Osteocyte (in vitro differentiated cells): ENCODE results near the gene MED31. TPM values are rescaled to one million over a fixed set of nuclear protein-coding genes. Genes with fewer than 3 reads are reported as not detected.

ENCODE experiments used
- DNase-seq: peaks from one replicate; pipeline ENCODE4 v3.0.0; 2021; ENCODE audit warnings: mixed read lengths; ENCODE audit not compliant: unreplicated experiment; ENCODE audit errors: extremely low spot score
- H3K27ac Mint-ChIP-seq: one replicate; pipeline ENCODE4 v1.8.0; 2021; ENCODE audit warnings: mild to moderate bottlenecking, mixed read lengths; ENCODE audit not compliant: unreplicated experiment
- H3K27me3 Mint-ChIP-seq: one replicate; pipeline ENCODE4 v1.8.0; 2021; ENCODE audit warnings: mixed read lengths; ENCODE audit not compliant: unreplicated experiment
- H3K36me3 Mint-ChIP-seq: one replicate; pipeline ENCODE4 v1.8.0; 2021; ENCODE audit warnings: mixed read lengths; ENCODE audit not compliant: unreplicated experiment
- H3K4me1 Mint-ChIP-seq: one replicate; pipeline ENCODE4 v1.8.0; 2021; ENCODE audit warnings: mixed read lengths; ENCODE audit not compliant: unreplicated experiment
- H3K4me3 Mint-ChIP-seq: one replicate; pipeline ENCODE4 v1.8.0; 2021; ENCODE audit warnings: mild to moderate bottlenecking, moderate library complexity, mixed read lengths; ENCODE audit not compliant: unreplicated experiment
- H3K9me3 Mint-ChIP-seq: one replicate; pipeline ENCODE4 v1.8.0; 2021; ENCODE audit warnings: mixed read lengths; ENCODE audit not compliant: unreplicated experiment
- total RNA-seq: library from RNA; stranded (reverse); gene quantifications from 2 replicates; pipeline ENCODE4 v1.2.1, GENCODE V29; 2021
- TF ChIP-seq, protein P1 (sequence below): fragments of 200-600 bp; sonication (generic); IDR thresholded peaks from 2 replicates; pipeline ENCODE4 v1.5.0; 2021; ENCODE audit warnings: antibody characterized with exemption, mild to moderate bottlenecking, moderate library complexity

MED31 gene
- total RNA-seq, 1 donor from 2014 or later: 17.4 TPM

DNA sequence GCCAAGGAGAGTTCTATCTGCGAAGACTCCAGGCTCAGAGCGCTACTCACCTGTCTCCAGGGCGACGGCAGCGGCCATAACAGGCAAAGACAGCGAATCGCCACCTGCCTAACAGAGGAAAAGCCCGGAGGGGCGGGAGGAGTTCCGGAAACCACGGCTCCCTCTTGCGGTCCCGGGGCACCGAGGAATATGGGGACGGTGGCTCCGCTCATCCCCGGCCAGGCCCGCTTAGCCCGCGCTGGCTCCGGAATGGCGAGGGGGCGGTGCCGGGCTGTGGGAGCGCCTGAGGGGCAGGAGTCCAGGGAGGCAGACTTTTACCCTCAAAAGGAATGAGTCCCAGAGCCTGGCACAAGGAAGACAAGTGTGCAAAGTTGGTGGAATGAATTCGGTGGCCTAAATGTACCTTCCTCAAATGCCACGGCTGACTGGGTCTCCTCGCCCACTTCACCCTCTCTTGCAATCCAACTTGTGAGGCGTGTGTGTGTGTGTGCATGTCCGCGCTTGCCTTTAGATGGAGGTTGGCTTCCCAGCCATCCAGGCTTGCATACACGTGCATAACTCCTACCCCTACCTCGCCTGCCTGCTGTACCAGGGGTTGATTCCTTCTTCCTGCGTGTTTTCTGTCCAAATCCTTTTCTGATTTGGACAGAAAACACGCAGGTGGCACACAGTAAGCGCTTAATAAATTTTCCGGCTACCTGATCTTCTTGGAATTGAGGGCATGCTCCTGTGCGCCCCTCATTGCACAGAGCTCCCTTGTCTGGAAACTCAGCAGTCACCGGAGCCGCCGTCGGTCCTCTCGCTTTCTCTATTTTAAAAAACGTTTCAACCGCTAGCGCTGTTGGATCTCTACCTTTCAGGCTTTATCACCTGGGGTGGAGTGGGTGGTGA is 3.7 kb upstream of the MED31 start:
- no peak overlapping the region for H3K27ac Mint-ChIP-seq
- peak overlapping the region; percentile 57 for H3K4me3 Mint-ChIP-seq
- H3K36me3 Mint-ChIP-seq: peaks cover 8% of the 10 kb centered on the region
- peaks cover 4% of the 10 kb centered on the region for H3K9me3 Mint-ChIP-seq
- peak; percentile 73 for DNase-seq
- H3K4me1 Mint-ChIP-seq: peaks cover 38% of the 10 kb centered on the region
- peaks cover 45% of the 10 kb centered on the region for H3K27me3 Mint-ChIP-seq
- TF ChIP-seq, protein P1, sequence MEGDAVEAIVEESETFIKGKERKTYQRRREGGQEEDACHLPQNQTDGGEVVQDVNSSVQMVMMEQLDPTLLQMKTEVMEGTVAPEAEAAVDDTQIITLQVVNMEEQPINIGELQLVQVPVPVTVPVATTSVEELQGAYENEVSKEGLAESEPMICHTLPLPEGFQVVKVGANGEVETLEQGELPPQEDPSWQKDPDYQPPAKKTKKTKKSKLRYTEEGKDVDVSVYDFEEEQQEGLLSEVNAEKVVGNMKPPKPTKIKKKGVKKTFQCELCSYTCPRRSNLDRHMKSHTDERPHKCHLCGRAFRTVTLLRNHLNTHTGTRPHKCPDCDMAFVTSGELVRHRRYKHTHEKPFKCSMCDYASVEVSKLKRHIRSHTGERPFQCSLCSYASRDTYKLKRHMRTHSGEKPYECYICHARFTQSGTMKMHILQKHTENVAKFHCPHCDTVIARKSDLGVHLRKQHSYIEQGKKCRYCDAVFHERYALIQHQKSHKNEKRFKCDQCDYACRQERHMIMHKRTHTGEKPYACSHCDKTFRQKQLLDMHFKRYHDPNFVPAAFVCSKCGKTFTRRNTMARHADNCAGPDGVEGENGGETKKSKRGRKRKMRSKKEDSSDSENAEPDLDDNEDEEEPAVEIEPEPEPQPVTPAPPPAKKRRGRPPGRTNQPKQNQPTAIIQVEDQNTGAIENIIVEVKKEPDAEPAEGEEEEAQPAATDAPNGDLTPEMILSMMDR: no peak

DNA sequence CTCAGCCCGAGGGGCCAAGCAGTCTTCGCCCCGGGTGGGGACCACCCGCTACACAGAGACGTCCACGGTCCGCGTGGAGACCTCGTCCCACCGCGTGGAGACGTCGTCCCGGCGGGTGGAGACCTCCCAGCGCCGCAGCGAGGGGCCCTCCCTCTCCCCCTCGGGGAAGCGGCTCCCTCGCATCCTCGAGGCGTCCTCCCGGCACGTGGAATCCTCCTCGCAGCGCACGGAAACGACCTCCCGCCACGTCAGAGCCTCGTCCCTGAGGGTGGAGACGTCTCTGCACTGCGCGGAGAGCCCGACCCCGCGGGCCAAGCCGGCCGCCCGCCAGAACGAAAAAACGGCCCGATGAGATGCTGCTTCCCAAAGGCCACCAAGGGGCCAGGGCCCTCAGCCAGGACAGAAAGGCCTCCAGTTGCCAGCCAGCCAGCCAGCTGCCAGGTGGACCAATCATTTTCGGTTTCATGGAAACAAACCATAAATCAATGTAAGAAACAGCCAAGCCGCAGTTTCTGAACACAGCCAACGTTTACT is 581 bp upstream of the MED31 start:
- peak overlapping the region; percentile 99 for H3K4me3 Mint-ChIP-seq
- H3K36me3 Mint-ChIP-seq: peaks cover 12% of the 10 kb centered on the region
- no peak for DNase-seq
- peaks cover 39% of the 10 kb centered on the region for H3K4me1 Mint-ChIP-seq
- H3K9me3 Mint-ChIP-seq: peaks cover 4% of the 10 kb centered on the region
- H3K27ac Mint-ChIP-seq: no peak overlapping the region
- peaks cover 27% of the 10 kb centered on the region for H3K27me3 Mint-ChIP-seq
- TF ChIP-seq, protein P1: no peak

DNA sequence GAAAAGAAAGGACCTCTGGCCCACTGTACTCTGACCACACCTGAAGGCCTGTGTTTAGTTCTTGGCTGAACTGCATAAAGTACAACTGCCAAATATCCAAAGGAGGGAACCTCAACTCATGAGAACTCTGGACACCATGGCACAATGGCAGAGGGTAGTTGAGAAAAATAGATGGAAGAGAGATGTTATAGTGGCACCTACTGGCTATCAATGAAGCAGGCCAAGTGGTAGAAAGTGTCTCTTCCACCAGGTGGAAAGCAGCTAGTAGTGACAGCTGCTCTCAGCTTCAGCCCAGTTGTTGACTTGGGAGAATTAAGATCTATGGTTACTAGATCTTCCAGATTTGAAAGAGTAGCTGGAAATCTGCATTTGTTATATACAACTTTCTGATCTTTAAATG is 3.2 kb downstream of the MED31 start:
- no peak for DNase-seq
- Mint-ChIP-seq H3K27me3 (peaks cover under 1% of the 10 kb centered on the region), H3K9me3 (peaks cover under 1% of the 10 kb centered on the region), H3K36me3 (peaks cover 14% of the 10 kb centered on the region), H3K4me3 (no peak overlapping the region), H3K4me1 (peaks cover 22% of the 10 kb centered on the region), H3K27ac (no peak overlapping the region)
- TF ChIP-seq, protein P1: no peak

DNA sequence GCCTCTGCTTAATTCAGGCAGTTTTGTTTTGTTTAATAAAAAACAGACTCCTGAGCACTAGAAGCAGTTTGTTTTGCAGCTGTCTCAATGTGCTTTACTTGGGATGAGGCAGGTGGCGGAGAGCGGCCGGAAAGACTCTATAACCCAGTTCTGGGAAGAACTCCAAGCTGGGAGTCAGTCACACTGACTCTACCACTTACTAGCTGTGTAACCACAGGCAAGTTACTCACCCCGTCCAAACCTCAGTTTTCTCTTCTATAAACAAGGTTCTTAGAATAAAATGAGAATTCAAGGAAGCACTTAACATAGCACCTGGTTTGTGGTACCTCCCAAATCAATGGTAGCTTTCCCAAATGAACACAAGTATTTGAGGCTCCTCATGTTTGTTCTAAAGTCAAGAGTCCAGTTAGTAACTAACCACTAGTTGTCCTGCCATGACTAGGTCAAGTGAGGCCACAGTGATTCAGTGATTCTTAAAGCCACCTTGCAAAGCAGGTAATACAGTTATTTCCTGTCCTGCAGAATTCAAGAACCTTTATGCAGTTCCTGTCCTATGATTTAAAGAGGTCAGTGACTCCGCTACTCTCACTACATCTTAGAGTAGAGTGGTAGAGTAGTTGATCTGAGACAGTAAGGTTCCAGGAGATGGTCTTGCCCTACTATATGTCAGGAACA is 7.8 kb downstream of the MED31 start:
- Mint-ChIP-seq H3K4me3 (no peak overlapping the region), H3K4me1 (peaks cover 31% of the 10 kb centered on the region), H3K27ac (no peak overlapping the region), H3K9me3 (no peaks in the 10 kb centered on the region), H3K36me3 (peaks cover 15% of the 10 kb centered on the region), H3K27me3 (no peaks in the 10 kb centered on the region)
- DNase-seq: no peak
- TF ChIP-seq, protein P1: no peak

DNA sequence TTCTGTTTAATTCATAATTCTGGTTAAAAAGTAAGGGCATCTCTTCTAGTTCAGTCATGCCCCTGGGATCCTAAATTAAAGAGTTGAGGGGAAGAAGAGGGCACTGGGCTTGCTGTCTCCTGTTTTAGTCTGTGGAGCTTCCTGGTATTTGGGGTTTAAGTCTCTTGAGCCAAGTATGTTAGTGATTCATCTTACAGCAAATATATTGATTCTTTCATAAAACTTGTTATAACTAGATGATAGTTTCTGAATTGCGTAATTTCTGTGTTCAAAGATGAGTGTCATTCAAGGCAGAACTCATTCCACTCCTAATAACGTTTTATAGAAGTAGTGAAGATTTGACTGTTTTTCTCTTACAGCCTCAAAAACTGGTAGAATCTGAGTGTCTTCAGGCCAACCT is 8.8 kb downstream of the MED31 start:
- Mint-ChIP-seq H3K9me3 (no peaks in the 10 kb centered on the region), H3K27ac (no peak overlapping the region), H3K36me3 (peaks cover 12% of the 10 kb centered on the region), H3K27me3 (no peaks in the 10 kb centered on the region), H3K4me3 (peak overlapping the region; percentile 42), H3K4me1 (peaks cover 38% of the 10 kb centered on the region)
- TF ChIP-seq, protein P1: no peak
- no peak for DNase-seq
